Peyer's patch (tissue), 4 donors: Measurements from ENCODE around the gene DDX10.

Experiments used
- POLR2A ChIP-seq, 2 donors: fragments of 450-650 bp; IDR thresholded peaks; one replicate each; pipeline ENCODE4 v1.5.1; 2017; ENCODE audit warnings: antibody characterized with exemption in 2 of 2, mild to moderate bottlenecking in 2 of 2, moderate library complexity in 2 of 2
- TF ChIP-seq, protein P1 (sequence below), 6 experiments: fragments of 450-650 bp in 4 of 6; fragments of 200-600 bp in 2 of 6; sonication (generic) in 1 of 6; IDR thresholded peaks; one replicate each; pipeline ENCODE4 v1.5.1; 2017 to 2019; ENCODE audit warnings: antibody characterized with exemption in 6 of 6, mild to moderate bottlenecking in 3 of 6, moderate library complexity in 1 of 6

GRCh38 chr11:108620958-108621772 lies 43.7 kb upstream of the DDX10 start:
- TF ChIP-seq, protein P1, sequence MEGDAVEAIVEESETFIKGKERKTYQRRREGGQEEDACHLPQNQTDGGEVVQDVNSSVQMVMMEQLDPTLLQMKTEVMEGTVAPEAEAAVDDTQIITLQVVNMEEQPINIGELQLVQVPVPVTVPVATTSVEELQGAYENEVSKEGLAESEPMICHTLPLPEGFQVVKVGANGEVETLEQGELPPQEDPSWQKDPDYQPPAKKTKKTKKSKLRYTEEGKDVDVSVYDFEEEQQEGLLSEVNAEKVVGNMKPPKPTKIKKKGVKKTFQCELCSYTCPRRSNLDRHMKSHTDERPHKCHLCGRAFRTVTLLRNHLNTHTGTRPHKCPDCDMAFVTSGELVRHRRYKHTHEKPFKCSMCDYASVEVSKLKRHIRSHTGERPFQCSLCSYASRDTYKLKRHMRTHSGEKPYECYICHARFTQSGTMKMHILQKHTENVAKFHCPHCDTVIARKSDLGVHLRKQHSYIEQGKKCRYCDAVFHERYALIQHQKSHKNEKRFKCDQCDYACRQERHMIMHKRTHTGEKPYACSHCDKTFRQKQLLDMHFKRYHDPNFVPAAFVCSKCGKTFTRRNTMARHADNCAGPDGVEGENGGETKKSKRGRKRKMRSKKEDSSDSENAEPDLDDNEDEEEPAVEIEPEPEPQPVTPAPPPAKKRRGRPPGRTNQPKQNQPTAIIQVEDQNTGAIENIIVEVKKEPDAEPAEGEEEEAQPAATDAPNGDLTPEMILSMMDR (IDR thresholded peaks at IDR 0.05) = no peak
- no peak for TF ChIP-seq POLR2A (IDR thresholded peaks at IDR 0.05)
